Muscle layer of colon (tissue), 2 donors: ENCODE results near the gene B4GALNT3.

Experiments used
- H3K27ac ChIP-seq: one replicate; pipeline ENCODE4 v1.7.0; 2013; ENCODE audit warnings: low read depth, mild to moderate bottlenecking, low read length, moderate library complexity
- H3K27me3 ChIP-seq, 2 donors: one replicate each; pipeline ENCODE4 v1.7.0; 2013; ENCODE audit warnings: low read length in 2 of 2, mild to moderate bottlenecking in 2 of 2; ENCODE audit not compliant: insufficient read depth in 2 of 2, control insufficient read depth in 1 of 2
- H3K36me3 ChIP-seq: one replicate; pipeline ENCODE4 v1.7.0; 2013; ENCODE audit warnings: mild to moderate bottlenecking, low read length; ENCODE audit not compliant: insufficient read depth
- H3K4me1 ChIP-seq: one replicate; pipeline ENCODE4 v1.7.0; 2013; ENCODE audit warnings: mild to moderate bottlenecking, low read length; ENCODE audit not compliant: insufficient read depth
- H3K4me3 ChIP-seq, 2 donors: one replicate each; pipeline ENCODE4 v1.7.0; 2013; ENCODE audit warnings: low read length in 2 of 2, low read depth in 1 of 2, mild to moderate bottlenecking in 1 of 2, moderate library complexity in 1 of 2
- H3K9ac ChIP-seq: one replicate; pipeline ENCODE4 v1.7.0; 2013; ENCODE audit warnings: low read length
- H3K9me3 ChIP-seq: one replicate; pipeline ENCODE4 v1.7.0; 2013; ENCODE audit warnings: mild to moderate bottlenecking, low read length
- donor health status: abdominal sarcoma.
- donor health status: Adenocarcinoma of cecum.

Gene B4GALNT3

GRCh38 chr12:563250-563781, 103.6 kb downstream of the B4GALNT3 start:
- Histone ChIP-seq H3K27ac (no peak overlapping the region), H3K9ac (no peak overlapping the region), H3K36me3 (no peaks in the 10 kb centered on the region), H3K4me1 (no peaks in the 10 kb centered on the region), H3K27me3 (no peaks in the 10 kb centered on the region), H3K9me3 (no peaks in the 10 kb centered on the region), H3K4me3 (no peak overlapping the region)

GRCh38 chr12:563787-564298, 104.1 kb downstream of the B4GALNT3 start:
- no peak overlapping the region for H3K27ac ChIP-seq

DNA sequence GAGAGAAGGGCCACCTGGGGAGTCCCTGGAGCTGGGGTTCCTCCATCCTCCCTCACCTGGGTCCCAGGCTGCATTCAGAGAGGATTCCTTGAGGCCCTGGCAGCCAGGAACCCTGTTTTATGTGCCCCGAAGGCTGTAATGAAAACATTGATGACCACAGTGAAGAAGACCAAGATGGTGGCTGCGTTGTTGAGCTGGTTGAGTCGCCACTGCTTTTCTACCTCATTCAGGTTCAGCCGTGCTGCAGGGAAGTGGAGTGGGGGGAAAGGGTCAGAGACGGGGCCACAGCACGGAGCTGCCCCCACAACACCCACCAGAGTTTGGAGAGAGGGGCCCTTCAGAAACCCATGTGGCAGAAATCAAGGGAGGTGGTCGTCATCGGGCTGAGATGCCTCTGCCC, 105.4 kb downstream of the B4GALNT3 start:
- H3K27me3 ChIP-seq: no peaks in the 10 kb centered on the region
- no peaks in the 10 kb centered on the region for H3K36me3 ChIP-seq
- no peak overlapping the region for H3K27ac ChIP-seq
- no peaks in the 10 kb centered on the region for H3K9me3 ChIP-seq
- no peak overlapping the region for H3K9ac ChIP-seq
- no peak overlapping the region for H3K4me3 ChIP-seq
- H3K4me1 ChIP-seq: peaks cover 6% of the 10 kb centered on the region

More at GRCh38 chr12:563787-564298, 104.1 kb downstream of the B4GALNT3 start:
- H3K27me3 ChIP-seq: no peaks in the 10 kb centered on the region
- H3K36me3 ChIP-seq: no peaks in the 10 kb centered on the region
- H3K4me1 ChIP-seq: no peaks in the 10 kb centered on the region
- H3K9me3 ChIP-seq: no peaks in the 10 kb centered on the region
- H3K4me3 ChIP-seq: no peak overlapping the region
- H3K9ac ChIP-seq: no peak overlapping the region

DNA sequence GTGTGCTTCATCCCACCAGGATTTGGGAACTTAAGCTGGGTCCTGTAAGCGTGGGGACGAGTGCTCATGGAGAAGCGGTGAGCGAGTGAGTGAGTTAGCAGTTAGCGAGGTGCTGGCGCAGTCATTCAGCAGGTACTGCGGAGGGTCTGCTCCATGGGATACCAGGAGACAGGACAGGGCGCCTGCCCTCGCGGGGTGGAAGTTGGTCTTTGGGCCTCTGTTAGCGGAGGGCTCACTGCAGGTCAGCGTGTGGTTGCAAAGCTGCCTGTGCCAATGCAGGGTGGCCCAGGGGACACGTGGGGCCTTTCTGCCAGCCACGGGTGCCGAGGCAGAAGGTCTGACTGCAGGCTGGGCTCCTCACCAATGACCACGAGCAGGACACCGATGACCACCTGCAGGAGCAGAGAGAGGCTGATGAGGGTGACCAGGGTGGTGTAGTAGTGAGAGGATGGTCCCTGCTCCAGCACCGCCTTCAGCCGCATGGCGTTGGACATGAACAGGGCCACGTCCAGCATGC, 105.9 kb downstream of the B4GALNT3 start:
- Histone ChIP-seq H3K36me3 (no peaks in the 10 kb centered on the region), H3K27ac (no peak overlapping the region), H3K4me1 (peaks cover 6% of the 10 kb centered on the region)

GRCh38 chr12:568486-568885, 108.7 kb downstream of the B4GALNT3 start:
- Histone ChIP-seq H3K36me3 (no peaks in the 10 kb centered on the region), H3K9ac (no peak overlapping the region), H3K9me3 (no peaks in the 10 kb centered on the region), H3K27me3 (no peaks in the 10 kb centered on the region), H3K4me1 (peaks cover 21% of the 10 kb centered on the region), H3K4me3 (no peak overlapping the region), H3K27ac (no peak overlapping the region)

More for the DNA sequence above, 105.9 kb downstream of the B4GALNT3 start:
- Histone ChIP-seq H3K4me3 (no peak overlapping the region), H3K9me3 (no peaks in the 10 kb centered on the region), H3K27me3 (no peaks in the 10 kb centered on the region), H3K9ac (no peak overlapping the region)

DNA sequence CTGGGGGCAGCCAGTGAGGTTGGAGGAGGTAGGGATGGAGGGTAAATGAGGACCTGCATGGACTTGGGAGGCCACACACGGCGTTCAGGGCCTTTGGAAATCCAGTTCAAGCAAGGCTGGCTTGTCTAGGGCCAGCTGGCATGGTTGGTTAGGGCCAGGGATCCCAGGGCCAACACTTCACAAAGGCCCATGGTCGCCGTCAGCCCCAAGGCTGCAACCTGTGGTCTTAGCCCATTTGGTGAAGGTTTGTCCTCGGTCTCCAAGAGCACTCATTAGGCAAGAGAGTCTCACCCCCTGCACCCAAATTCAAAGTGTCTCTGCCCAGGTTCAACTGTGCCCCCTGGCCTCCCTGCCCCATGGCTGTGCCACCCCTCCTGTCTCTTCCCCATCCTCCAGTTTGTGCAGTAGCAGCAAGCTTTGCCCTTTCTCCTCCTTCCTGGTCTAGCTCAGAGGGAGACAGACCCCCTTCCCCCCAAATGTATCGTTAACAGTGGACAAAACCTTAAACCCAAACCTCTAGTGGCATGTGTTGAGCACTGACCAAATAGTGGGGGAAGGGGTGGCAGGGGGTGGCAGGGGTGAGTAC, 109.4 kb downstream of the B4GALNT3 start:
- Histone ChIP-seq H3K4me3 (peak overlapping the region in 1 of 2 donors; percentile 89), H3K27ac (no peak overlapping the region)

GRCh38 chr12:569803-570434, 110.2 kb downstream of the B4GALNT3 start:
- Histone ChIP-seq H3K9me3 (no peaks in the 10 kb centered on the region), H3K27ac (peak overlapping the region; percentile 90), H3K4me3 (peak overlapping the region; percentile 59 to 89), H3K9ac (peak overlapping the region; percentile 58), H3K27me3 (no peaks in the 10 kb centered on the region), H3K36me3 (no peaks in the 10 kb centered on the region), H3K4me1 (peaks cover 27% of the 10 kb centered on the region)

More for the DNA sequence above, 109.4 kb downstream of the B4GALNT3 start:
- H3K36me3 ChIP-seq: no peaks in the 10 kb centered on the region
- no peaks in the 10 kb centered on the region for H3K9me3 ChIP-seq
- H3K4me1 ChIP-seq: peaks cover 21% of the 10 kb centered on the region
- no peaks in the 10 kb centered on the region for H3K27me3 ChIP-seq
- H3K9ac ChIP-seq: no peak overlapping the region

GRCh38 chr12:570435-570920, 110.7 kb downstream of the B4GALNT3 start:
- Histone ChIP-seq H3K27ac (peak overlapping the region; percentile 90), H3K36me3 (no peaks in the 10 kb centered on the region), H3K4me1 (peaks cover 32% of the 10 kb centered on the region), H3K9ac (peak overlapping the region; percentile 58), H3K4me3 (peak overlapping the region; percentile 59 to 89), H3K27me3 (no peaks in the 10 kb centered on the region), H3K9me3 (no peaks in the 10 kb centered on the region)

DNA sequence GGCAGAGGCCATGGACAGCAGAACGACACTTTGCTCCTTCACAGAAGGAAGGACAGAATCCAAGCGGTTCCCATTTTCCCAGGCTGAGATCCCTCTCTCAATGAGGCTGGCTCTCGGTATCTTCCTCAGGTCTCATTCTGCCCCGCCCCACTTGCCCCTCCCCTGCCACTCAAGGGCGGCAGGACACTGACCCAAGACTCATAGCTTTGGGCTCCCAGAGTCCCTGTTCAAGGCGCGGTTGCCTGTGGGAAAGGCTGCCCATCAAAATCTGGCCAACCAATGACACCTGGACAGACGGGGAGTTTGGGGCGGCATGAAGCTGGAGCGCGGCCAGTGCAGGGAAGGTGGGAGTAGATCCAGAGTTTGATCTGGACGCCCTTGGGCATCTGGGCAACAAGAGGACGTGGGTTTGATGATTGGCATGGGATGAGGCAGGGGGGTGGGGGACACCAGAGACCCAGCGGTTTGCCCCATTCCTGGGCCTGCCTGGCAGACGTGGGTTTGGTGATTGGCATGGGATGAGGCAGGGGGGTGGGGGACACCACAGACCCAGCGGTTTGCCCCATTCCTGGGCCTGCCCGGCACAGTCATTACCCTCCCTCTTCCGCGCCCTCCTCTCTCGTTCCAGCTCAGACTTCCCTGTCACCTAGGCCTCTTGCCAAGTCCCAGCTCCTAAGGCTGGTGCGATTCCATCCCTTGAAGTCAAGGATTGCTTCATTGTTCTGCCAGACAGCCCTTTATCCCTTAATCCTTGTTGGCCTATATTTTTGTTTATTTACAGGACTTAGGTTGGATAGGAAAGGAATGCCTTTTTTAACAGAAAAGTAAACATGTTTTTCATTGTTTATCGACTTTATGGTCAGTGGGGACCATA, 111.4 kb downstream of the B4GALNT3 start:
- H3K9me3 ChIP-seq: no peaks in the 10 kb centered on the region
- no peaks in the 10 kb centered on the region for H3K27me3 ChIP-seq
- H3K36me3 ChIP-seq: no peaks in the 10 kb centered on the region
- H3K27ac ChIP-seq: peak overlapping the region; percentile 90
- peak overlapping the region; percentile 58 for H3K9ac ChIP-seq
- H3K4me3 ChIP-seq: peak overlapping the region; percentile 59 to 89
- H3K4me1 ChIP-seq: peaks cover 38% of the 10 kb centered on the region

DNA sequence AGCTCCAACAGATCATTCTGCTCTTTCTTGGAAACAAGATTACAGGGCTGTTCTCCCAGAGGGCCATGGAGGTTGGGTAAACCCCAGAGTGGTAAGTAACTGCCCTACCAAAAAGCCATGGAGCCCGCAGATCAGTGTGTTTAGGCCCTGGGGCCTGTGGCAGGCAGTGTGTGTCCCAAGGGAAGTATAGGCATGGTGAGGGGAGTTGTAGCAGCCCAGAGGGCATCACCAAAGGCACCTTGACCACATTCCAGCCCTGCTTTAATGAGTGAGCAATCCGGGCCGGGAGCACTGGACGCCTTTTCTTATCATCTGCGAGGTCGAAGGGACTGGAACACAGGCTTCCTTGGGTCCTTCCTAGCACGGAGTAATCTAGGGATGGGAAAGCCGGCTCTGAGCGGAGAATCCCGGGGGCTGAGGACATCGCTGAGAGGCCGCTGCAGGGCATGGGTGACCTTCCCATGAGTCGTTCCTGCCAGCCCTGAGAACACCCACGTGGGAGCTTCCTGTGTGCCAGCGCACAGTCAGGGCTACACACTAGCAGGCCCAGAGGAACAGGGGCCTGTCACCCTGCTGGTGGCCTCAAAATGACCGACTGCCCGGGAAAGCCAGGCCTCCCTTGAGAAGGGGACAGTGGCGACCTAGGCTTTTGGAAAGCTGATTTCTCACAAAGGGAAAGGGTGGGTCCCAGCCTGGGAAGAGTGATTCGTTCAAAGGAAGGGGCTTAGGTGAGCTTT, 112.2 kb downstream of the B4GALNT3 start:
- H3K9me3 ChIP-seq: no peaks in the 10 kb centered on the region
- no peak overlapping the region for H3K4me3 ChIP-seq
- H3K27ac ChIP-seq: peak overlapping the region; percentile 65
- H3K27me3 ChIP-seq: no peaks in the 10 kb centered on the region
- H3K36me3 ChIP-seq: no peaks in the 10 kb centered on the region
- H3K9ac ChIP-seq: no peak overlapping the region
- H3K4me1 ChIP-seq: peaks cover 42% of the 10 kb centered on the region
